Left lung (tissue), 10 donors: ENCODE results near the gene LONP2. TPM values are rescaled to one million over a fixed set of nuclear protein-coding genes. Genes with fewer than 3 reads are reported as not detected.
A peak's percentile ranks its signal among the peaks of the same experiment; 100 is the strongest.

Experiments
- ATAC-seq: fragments of 200-7000 bp; cut with Tn5 transposase; one replicate; pipeline ENCODE4 v1.9.1; 2020; ENCODE audit warnings: moderate library complexity
- DNase-seq, 4 donors: peaks; one replicate each; pipeline ENCODE4 v3.0.0-alpha.2; 2013 to 2020
- H3K27ac ChIP-seq, 2 donors: fragments of 200-600 bp; sonication (generic) in 1 of 2; one replicate each; pipeline versions ENCODE4 v1.5.0 to v1.8.0; 2020 to 2021
- H3K27me3 ChIP-seq, 2 donors: fragments of 200-600 bp; sonication (generic) in 1 of 2; one replicate each; pipeline versions ENCODE4 v1.5.0 to v1.8.0; 2020 to 2021
- H3K36me3 ChIP-seq, 2 donors: fragments of 200-600 bp; sonication (generic) in 1 of 2; one replicate each; pipeline versions ENCODE4 v1.5.0 to v1.8.0; 2020 to 2021
- H3K4me1 ChIP-seq, 2 donors: fragments of 200-600 bp; one replicate each; pipeline ENCODE4 v1.8.0; 2021
- H3K4me3 ChIP-seq, 2 donors: fragments of 200-600 bp; sonication (generic) in 1 of 2; one replicate each; pipeline versions ENCODE4 v1.5.0 to v1.8.0; 2020 to 2021; ENCODE audit warnings: mild to moderate bottlenecking in 1 of 2
- H3K9me3 ChIP-seq, 2 donors: fragments of 200-600 bp; sonication (generic) in 1 of 2; one replicate each; pipeline versions ENCODE4 v1.5.0 to v1.8.0; 2020 to 2021
- intact Hi-C, 2 donors: fragments of 100-400 bp; cut with DNase I; formaldehyde crosslinking; loops; one replicate each; pipeline versions ENCODE4 v1.11.2 to v1.14.2; 2022
- polyA plus RNA-seq, 6 donors: library from polyadenylated mRNA; unstranded; fragments of 120-200 nt; gene quantifications; one replicate each; pipeline ENCODE4 v1.2.1, GENCODE V29; 2013; ENCODE audit not compliant: insufficient read length in 6 of 6
- total RNA-seq, 2 donors: library from RNA; stranded (reverse); fragmentation: NEBNext Ultra II Directional; extraction: Animal tissue kit (Norgen Biotek cat#: 25700); gene quantifications; one replicate each; pipeline ENCODE4 v1.2.1, GENCODE V29; 2021
- TF ChIP-seq, protein P1 (sequence below), 2 donors: fragments of 200-600 bp; sonication (generic) in 1 of 2; IDR thresholded peaks; one replicate each; pipeline versions ENCODE4 v1.5.0 to v1.8.0; 2021; ENCODE audit warnings: antibody characterized with exemption in 2 of 2
- donor health status: DM: no; HTN: yes; CAD: no.
- donor health status: DM: no; HTN: no; CAD: no.

LONP2 gene
- total and polyA plus RNA-seq, 8 donors, result 63.2 to 89.2 (median 75.4) TPM

DNA sequence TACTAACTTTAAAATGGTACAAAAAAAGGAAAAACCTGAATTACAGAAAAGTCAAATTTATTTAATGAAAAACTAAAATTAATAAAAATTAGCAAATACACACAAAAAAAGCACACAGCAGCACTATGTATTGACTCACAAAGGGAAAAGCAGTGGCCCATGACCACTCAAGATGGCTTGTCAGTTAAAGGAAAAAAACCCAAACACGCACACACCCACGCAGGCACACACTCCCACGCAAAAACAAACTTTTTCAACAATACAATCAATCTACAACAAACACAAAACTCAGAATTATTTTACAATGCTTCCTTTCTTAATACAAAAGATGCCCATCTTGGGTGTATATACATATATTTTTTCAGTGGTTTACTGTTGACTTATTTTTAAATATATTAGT is 116.9 kb downstream of the LONP2 start:
- Histone ChIP-seq H3K27ac (no peak overlapping the region), H3K36me3 (peaks cover 0 to 14% of the 10 kb centered on the region in 2 donors), H3K4me1 (peaks cover 3 to 25% of the 10 kb centered on the region in 2 donors), H3K27me3 (no peaks in the 10 kb centered on the region), H3K9me3 (no peaks in the 10 kb centered on the region), H3K4me3 (no peak overlapping the region)
- intact Hi-C loops, result loop anchor here in 1 of 2 donors (10.0 kb wide), 1 partner anchor 264 kb away; no protein-coding TSS in a partner anchor
- TF ChIP-seq, protein P1, sequence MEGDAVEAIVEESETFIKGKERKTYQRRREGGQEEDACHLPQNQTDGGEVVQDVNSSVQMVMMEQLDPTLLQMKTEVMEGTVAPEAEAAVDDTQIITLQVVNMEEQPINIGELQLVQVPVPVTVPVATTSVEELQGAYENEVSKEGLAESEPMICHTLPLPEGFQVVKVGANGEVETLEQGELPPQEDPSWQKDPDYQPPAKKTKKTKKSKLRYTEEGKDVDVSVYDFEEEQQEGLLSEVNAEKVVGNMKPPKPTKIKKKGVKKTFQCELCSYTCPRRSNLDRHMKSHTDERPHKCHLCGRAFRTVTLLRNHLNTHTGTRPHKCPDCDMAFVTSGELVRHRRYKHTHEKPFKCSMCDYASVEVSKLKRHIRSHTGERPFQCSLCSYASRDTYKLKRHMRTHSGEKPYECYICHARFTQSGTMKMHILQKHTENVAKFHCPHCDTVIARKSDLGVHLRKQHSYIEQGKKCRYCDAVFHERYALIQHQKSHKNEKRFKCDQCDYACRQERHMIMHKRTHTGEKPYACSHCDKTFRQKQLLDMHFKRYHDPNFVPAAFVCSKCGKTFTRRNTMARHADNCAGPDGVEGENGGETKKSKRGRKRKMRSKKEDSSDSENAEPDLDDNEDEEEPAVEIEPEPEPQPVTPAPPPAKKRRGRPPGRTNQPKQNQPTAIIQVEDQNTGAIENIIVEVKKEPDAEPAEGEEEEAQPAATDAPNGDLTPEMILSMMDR (IDR thresholded peaks at IDR 0.05), result no peak
- ATAC-seq (no peak), DNase-seq (no peak)

DNA sequence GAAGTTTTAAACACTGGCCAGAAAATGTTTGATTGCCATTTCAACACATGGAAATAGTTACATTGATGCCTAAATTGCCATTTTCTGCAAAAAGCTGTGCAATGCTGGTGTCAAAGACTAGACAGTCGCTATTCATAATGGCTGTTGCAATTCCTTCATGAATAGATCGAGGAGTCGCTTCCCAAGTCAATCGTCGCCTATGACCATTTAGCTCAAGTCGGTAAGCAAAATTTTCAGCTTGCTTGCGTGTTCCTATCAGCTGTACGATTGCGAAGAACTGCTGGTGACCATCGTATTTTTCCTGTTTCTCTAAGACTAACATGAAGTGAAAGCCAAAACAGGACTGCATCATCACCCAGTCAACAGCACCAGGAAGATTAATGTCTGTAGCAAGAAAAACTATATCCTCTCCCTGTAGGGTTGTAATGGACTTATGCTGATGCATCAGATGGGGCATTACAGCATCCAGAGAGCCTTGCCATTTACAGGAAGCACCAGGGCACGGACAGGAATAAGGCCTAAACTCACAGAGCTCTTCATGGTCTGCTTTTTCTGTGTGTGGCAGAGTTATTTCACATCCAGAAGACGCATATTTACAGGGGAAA is 117.5 kb downstream of the LONP2 start:
- H3K4me1 ChIP-seq, result peaks cover 7 to 26% of the 10 kb centered on the region in 2 donors
- no peaks in the 10 kb centered on the region for H3K27me3 ChIP-seq
- TF ChIP-seq, protein P1 (IDR thresholded peaks at IDR 0.05), result no peak
- intact Hi-C loops, result loop anchor here in 1 of 2 donors (10.0 kb wide), 1 partner anchor 263 kb away; no protein-coding TSS in a partner anchor
- peaks cover 0 to 14% of the 10 kb centered on the region in 2 donors for H3K36me3 ChIP-seq
- no peak for DNase-seq
- ATAC-seq, result no peak
- no peak overlapping the region for H3K4me3 ChIP-seq
- no peaks in the 10 kb centered on the region for H3K9me3 ChIP-seq
- H3K27ac ChIP-seq, result no peak overlapping the region

DNA sequence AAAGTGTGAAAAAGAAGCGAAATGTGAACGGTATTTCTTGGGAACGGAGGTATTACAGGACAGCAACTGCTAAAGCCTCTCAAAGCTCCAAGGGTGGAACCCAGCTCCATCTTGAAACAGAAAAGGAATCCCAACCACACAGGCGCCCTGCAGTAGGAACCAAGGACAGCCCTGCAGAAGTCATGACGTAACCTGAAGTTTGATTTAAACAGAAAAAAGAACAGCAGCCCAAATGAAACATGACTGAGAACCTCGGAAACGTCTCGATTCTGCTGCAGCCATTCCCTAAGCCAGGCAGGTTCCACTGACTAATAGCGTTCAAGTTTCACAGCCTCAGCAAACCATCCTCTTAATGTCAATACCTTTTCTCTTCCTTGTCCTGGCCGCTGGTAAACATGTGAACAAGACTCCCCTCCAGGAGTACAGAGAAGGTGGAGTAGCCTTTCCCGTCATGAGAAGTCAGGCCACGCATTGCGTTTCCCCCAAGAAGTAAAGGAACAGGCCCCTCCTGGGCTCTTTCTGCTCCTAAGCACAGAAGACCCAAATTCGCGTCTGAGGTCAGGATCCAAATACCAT is 121.0 kb downstream of the LONP2 start:
- intact Hi-C loops, result loop anchor here in 1 of 2 donors (10.0 kb wide), 1 partner anchor 260 kb away; no protein-coding TSS in a partner anchor
- peak overlapping the region; percentile 83 to 91 for H3K27ac ChIP-seq
- H3K4me3 ChIP-seq, result peak overlapping the region; percentile 30 to 56
- H3K36me3 ChIP-seq, result peaks cover 0 to 10% of the 10 kb centered on the region in 2 donors
- peaks cover 17 to 49% of the 10 kb centered on the region in 2 donors for H3K4me1 ChIP-seq
- no peaks in the 10 kb centered on the region for H3K27me3 ChIP-seq
- H3K9me3 ChIP-seq, result no peaks in the 10 kb centered on the region
- TF ChIP-seq, protein P1 (IDR thresholded peaks at IDR 0.05), result no peak
- DNase-seq, result no peak
- ATAC-seq, result peak; percentile 49

DNA sequence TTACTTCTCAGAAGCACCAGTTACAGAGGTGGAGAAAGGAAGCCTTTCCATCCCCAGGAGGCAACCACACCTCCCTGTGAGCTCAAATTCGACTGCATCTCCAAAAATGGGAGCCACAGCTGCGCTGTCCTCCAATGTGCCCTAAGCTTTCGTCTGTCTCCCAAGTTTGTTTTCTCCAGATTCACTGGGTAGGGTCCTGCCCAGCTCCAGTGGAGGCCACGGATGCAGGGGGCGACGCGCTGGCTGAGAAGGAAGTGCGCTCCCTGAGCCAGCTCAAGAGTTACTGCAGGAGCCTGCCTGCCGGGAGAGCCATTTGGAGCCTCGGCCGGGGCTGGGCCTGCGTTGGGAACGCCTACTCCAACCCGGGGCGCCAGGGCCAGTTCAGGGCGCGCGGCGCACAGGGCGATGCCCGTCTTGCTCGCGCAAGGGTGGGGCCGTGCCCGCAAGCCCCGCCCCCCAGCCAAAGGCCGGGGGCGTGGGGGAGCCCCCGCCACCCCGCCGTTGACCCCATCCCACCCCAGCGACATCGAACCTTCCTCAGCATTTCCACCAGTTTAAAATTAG is 121.6 kb downstream of the LONP2 start:
- Histone ChIP-seq H3K36me3 (peaks cover 0 to 10% of the 10 kb centered on the region in 2 donors), H3K4me3 (peak overlapping the region; percentile 30 to 56), H3K27ac (peak overlapping the region; percentile 83 to 91), H3K9me3 (no peaks in the 10 kb centered on the region), H3K27me3 (no peaks in the 10 kb centered on the region), H3K4me1 (peaks cover 17 to 51% of the 10 kb centered on the region in 2 donors)
- intact Hi-C loops, result loop anchor here in 1 of 2 donors (10.0 kb wide), 1 partner anchor 259 kb away; no protein-coding TSS in a partner anchor
- DNase-seq (peak; percentile 57 to 99 (median 92)), ATAC-seq (peak; percentile 99)
- TF ChIP-seq, protein P1 (IDR thresholded peaks at IDR 0.05), result no peak
